ENCODE measurements around the gene ZFAND2B. TPM values are rescaled to one million over a fixed set of nuclear protein-coding genes. Genes with fewer than 3 reads are reported as not detected.

The ZFAND2B gene
- total RNA-seq, 1 experiment from 2014 or later: 25.7 TPM

GRCh38 chr2:219165058-219165911 lies 41.3 kb upstream of the ZFAND2B start:
- intact Hi-C loops (cut with micrococcal nuclease; ENCODE audit: unreplicated experiment): loop anchor here (10.0 kb wide), 1 partner anchor 50 kb away; the partner anchor contains the start of gene ABCB6
- no peaks in the 10 kb centered on the region for H3K27me3 Mint-ChIP-seq (ENCODE audit: unreplicated experiment)
- no peak for DNase-seq
- H3K27ac Mint-ChIP-seq (ENCODE audit: unreplicated experiment): no peak overlapping the region
- H3K4me1 Mint-ChIP-seq (ENCODE audit: low read depth, unreplicated experiment): peaks cover 10% of the 10 kb centered on the region
- peaks cover 6% of the 10 kb centered on the region for H3K36me3 Mint-ChIP-seq (ENCODE audit: insufficient read depth, unreplicated experiment)
- TF ChIP-seq CTCF (IDR thresholded peaks at IDR 0.05; ENCODE audit: unreplicated experiment): no peak
- H3K4me3 Mint-ChIP-seq (ENCODE audit: low read depth, unreplicated experiment): no peak overlapping the region
- H3K9me3 Mint-ChIP-seq (ENCODE audit: low read depth, unreplicated experiment): no peaks in the 10 kb centered on the region
- no TSS peak for BruUV-seq (replicated peaks)
- CTCF ChIA-PET: no interaction called here

GRCh38 chr2:219167997-219168396 lies 38.6 kb upstream of the ZFAND2B start:
- intact Hi-C loops (cut with micrococcal nuclease; ENCODE audit: unreplicated experiment): loop anchor here (10.0 kb wide), 1 partner anchor 47 kb away; the partner anchor contains the start of gene ABCB6
- no peaks in the 10 kb centered on the region for H3K9me3 Mint-ChIP-seq (ENCODE audit: low read depth, unreplicated experiment)
- CTCF ChIA-PET: no interaction called here
- TF ChIP-seq CTCF (IDR thresholded peaks at IDR 0.05; ENCODE audit: unreplicated experiment): no peak
- no peak overlapping the region for H3K4me3 Mint-ChIP-seq (ENCODE audit: low read depth, unreplicated experiment)
- no peak for DNase-seq
- H3K27ac Mint-ChIP-seq (ENCODE audit: unreplicated experiment): no peak overlapping the region
- H3K27me3 Mint-ChIP-seq (ENCODE audit: unreplicated experiment): no peaks in the 10 kb centered on the region
- no peaks in the 10 kb centered on the region for H3K4me1 Mint-ChIP-seq (ENCODE audit: low read depth, unreplicated experiment)
- H3K36me3 Mint-ChIP-seq (ENCODE audit: insufficient read depth, unreplicated experiment): no peaks in the 10 kb centered on the region
- no TSS peak for BruUV-seq (replicated peaks)

GRCh38 chr2:219168526-219168925 lies 38.1 kb upstream of the ZFAND2B start:
- H3K4me1 Mint-ChIP-seq (ENCODE audit: low read depth, unreplicated experiment): no peaks in the 10 kb centered on the region
- no TSS peak for BruUV-seq (replicated peaks)
- DNase-seq: no peak
- H3K27ac Mint-ChIP-seq (ENCODE audit: unreplicated experiment): no peak overlapping the region
- intact Hi-C loops (cut with micrococcal nuclease; ENCODE audit: unreplicated experiment): loop anchor here (10.0 kb wide), 1 partner anchor 46 kb away; the partner anchor contains the start of gene ABCB6
- H3K4me3 Mint-ChIP-seq (ENCODE audit: low read depth, unreplicated experiment): no peak overlapping the region
- H3K27me3 Mint-ChIP-seq (ENCODE audit: unreplicated experiment): no peaks in the 10 kb centered on the region
- H3K36me3 Mint-ChIP-seq (ENCODE audit: insufficient read depth, unreplicated experiment): no peaks in the 10 kb centered on the region
- TF ChIP-seq CTCF (IDR thresholded peaks at IDR 0.05; ENCODE audit: unreplicated experiment): no peak
- CTCF ChIA-PET: no interaction called here
- H3K9me3 Mint-ChIP-seq (ENCODE audit: low read depth, unreplicated experiment): no peaks in the 10 kb centered on the region

GRCh38 chr2:219168932-219169331 lies 37.6 kb upstream of the ZFAND2B start:
- no peak for DNase-seq
- H3K9me3 Mint-ChIP-seq (ENCODE audit: low read depth, unreplicated experiment): no peaks in the 10 kb centered on the region
- no peaks in the 10 kb centered on the region for H3K27me3 Mint-ChIP-seq (ENCODE audit: unreplicated experiment)
- CTCF ChIA-PET: no interaction called here
- no peak overlapping the region for H3K27ac Mint-ChIP-seq (ENCODE audit: unreplicated experiment)
- intact Hi-C loops (cut with micrococcal nuclease; ENCODE audit: unreplicated experiment): loop anchor here (10.0 kb wide), 1 partner anchor 46 kb away; the partner anchor contains the start of gene ABCB6
- no peak overlapping the region for H3K4me3 Mint-ChIP-seq (ENCODE audit: low read depth, unreplicated experiment)
- TF ChIP-seq CTCF (IDR thresholded peaks at IDR 0.05; ENCODE audit: unreplicated experiment): no peak
- no TSS peak for BruUV-seq (replicated peaks)
- H3K4me1 Mint-ChIP-seq (ENCODE audit: low read depth, unreplicated experiment): peaks cover under 1% of the 10 kb centered on the region
- H3K36me3 Mint-ChIP-seq (ENCODE audit: insufficient read depth, unreplicated experiment): peaks cover 2% of the 10 kb centered on the region
